GM12891 (cell line): ENCODE results near the gene MAN2A2.

ENCODE experiments used
- POLR2A ChIP-seq: IDR thresholded peaks from 2 replicates; pipeline ENCODE4 v1.6.1; 2011; ENCODE audit warnings: low read depth, low read length, control low read depth
- POLR2AphosphoS5 ChIP-seq: IDR thresholded peaks from 2 replicates; pipeline ENCODE4 v1.6.1; 2011; ENCODE audit warnings: low read depth, low read length, control low read depth
- POU2F2 ChIP-seq: IDR thresholded peaks from 2 replicates; pipeline ENCODE4 v1.6.1; 2011; ENCODE audit warnings: low read depth, mild to moderate bottlenecking, control low read depth, low read length, moderate library complexity
- TAF1 ChIP-seq: IDR thresholded peaks from 2 replicates; pipeline ENCODE4 v1.6.1; 2011; ENCODE audit warnings: low read depth, low read length, control low read depth

DNA sequence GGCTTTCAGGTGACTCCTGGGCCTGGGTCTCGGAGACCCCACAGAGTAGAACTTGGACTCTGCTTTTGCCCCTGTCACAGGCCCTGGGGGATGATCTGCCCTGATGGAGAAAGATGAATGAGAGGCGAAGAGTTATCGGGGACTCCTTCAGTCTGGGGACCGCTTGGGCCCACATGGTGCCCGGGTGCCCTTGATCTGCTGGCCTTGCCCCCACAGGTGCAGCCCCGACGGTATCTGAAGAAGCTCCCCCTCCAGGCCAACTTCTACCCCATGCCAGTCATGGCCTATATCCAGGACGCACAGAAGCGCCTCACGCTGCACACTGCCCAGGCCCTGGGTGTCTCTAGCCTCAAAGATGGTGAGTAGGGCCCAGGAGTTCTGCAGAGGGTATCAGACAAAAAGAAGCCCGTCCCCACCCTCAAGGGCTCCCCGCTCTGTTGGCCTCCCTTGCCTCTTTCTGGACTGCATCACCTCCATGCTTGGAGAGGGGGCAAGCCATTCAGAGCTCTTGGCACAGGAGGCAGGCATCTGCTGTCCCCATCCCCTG is 10.4 kb downstream of the MAN2A2 start:
- TF ChIP-seq POU2F2 (no peak), POLR2AphosphoS5 (no peak), POLR2A (no peak), TAF1 (no peak)
